Measurements from ENCODE around the gene ALK.

The ALK gene

DNA sequence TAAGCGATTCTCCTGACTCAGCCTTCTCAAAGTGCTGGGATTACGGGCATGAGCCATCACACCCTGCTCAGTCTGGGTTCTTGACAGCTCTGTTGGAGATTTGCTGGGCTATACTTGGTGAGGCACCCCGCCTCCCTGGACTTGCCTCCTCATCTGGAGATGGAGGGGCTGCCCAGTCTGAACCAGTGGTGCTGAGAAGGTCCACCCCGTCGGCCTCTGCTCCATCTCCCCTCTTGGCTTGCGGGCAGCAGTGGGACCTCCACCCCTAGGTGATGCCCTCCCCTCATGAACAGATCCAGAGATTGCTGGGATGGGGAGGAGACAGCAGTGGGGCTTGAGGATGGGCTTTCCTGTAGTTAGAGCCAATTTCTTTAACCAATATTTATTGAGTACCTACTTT, 685.3 kb downstream of the ALK start:
- TF ChIP-seq CTCF (IDR thresholded peaks at IDR 0.05; ENCODE audit: low read length) (no peak), EZH2phosphoT487 (IDR thresholded peaks at IDR 0.05; ENCODE audit: low read length) (no peak), EZH2 (optimal IDR thresholded peaks at IDR 0.05; ENCODE audit: low read depth, low read length) (no peak)
- DNase-seq, result no peak

GRCh38 chr2:29235411-29235810, 686.0 kb downstream of the ALK start:
- no peak for DNase-seq
- no peaks in the 10 kb centered on the region for H3K9me3 ChIP-seq (replicated peaks; ENCODE audit: insufficient read depth, low read length)
- H3K79me2 ChIP-seq (ENCODE audit: low read length), result no peaks in the 10 kb centered on the region
- no peaks in the 10 kb centered on the region for H3F3A ChIP-seq (ENCODE audit: insufficient read depth, low read length)
- no peaks in the 10 kb centered on the region for H3K4me1 ChIP-seq (ENCODE audit: low read length)
- H3K27me3 ChIP-seq (replicated peaks; ENCODE audit: insufficient read depth, low read length), result no peaks in the 10 kb centered on the region
- no peak overlapping the region for H3K9ac ChIP-seq (ENCODE audit: low read length)
- no peak overlapping the region for H3K4me2 ChIP-seq (ENCODE audit: low read depth, low read length)
- no peak overlapping the region for H3K27ac ChIP-seq (ENCODE audit: low read length)
- H3K4me3 ChIP-seq (ENCODE audit: low read length), result no peak overlapping the region
- H2AFZ ChIP-seq (ENCODE audit: low read length), result no peak overlapping the region
- H4K20me1 ChIP-seq (ENCODE audit: insufficient read depth, low read length), result no peaks in the 10 kb centered on the region
- TF ChIP-seq EZH2 (optimal IDR thresholded peaks at IDR 0.05; ENCODE audit: low read depth, low read length) (no peak), EZH2phosphoT487 (IDR thresholded peaks at IDR 0.05; ENCODE audit: low read length) (no peak), CTCF (IDR thresholded peaks at IDR 0.05; ENCODE audit: low read length) (no peak)
- no peaks in the 10 kb centered on the region for H3K36me3 ChIP-seq (replicated peaks; ENCODE audit: insufficient read depth, low read length)
- H3K9me2 ChIP-seq (replicated peaks; ENCODE audit: insufficient read depth, low read length), result no peaks in the 10 kb centered on the region

More for the DNA sequence above, 685.3 kb downstream of the ALK start:
- H2AFZ ChIP-seq (ENCODE audit: low read length), result no peak overlapping the region
- no peaks in the 10 kb centered on the region for H3K4me1 ChIP-seq (ENCODE audit: low read length)
- H3K27ac ChIP-seq (ENCODE audit: low read length), result no peak overlapping the region
- no peaks in the 10 kb centered on the region for H3K27me3 ChIP-seq (replicated peaks; ENCODE audit: insufficient read depth, low read length)
- no peak overlapping the region for H3K4me3 ChIP-seq (ENCODE audit: low read length)
- H3K9ac ChIP-seq (ENCODE audit: low read length), result no peak overlapping the region
- H4K20me1 ChIP-seq (ENCODE audit: insufficient read depth, low read length), result no peaks in the 10 kb centered on the region
- no peak overlapping the region for H3K4me2 ChIP-seq (ENCODE audit: low read depth, low read length)
- H3K36me3 ChIP-seq (replicated peaks; ENCODE audit: insufficient read depth, low read length), result no peaks in the 10 kb centered on the region
- no peaks in the 10 kb centered on the region for H3K79me2 ChIP-seq (ENCODE audit: low read length)
- H3F3A ChIP-seq (ENCODE audit: insufficient read depth, low read length), result no peaks in the 10 kb centered on the region
- H3K9me2 ChIP-seq (replicated peaks; ENCODE audit: insufficient read depth, low read length), result no peaks in the 10 kb centered on the region
- H3K9me3 ChIP-seq (replicated peaks; ENCODE audit: insufficient read depth, low read length), result no peaks in the 10 kb centered on the region

DNA sequence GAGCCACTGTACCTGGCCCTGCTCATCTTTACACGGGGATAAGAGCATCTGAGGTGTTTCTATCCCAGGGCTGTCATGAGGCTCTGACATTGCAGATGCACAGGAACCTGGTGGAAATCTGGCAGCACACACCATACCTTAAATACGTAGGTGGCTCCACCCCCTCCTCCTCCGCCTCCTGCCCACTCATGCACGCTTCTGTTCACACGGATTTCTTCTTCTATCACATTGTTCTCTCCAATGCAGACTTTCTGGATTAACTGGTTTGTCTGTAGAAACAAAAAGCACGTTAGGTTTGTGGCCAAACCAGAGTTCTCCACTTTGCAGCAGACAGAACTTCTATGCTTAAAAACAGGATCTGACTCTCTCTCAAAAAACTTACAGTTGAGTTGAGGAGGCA, 688.0 kb downstream of the ALK start:
- no peak for DNase-seq

More for the DNA sequence above, 688.0 kb downstream of the ALK start:
- Histone ChIP-seq H3K4me3 (ENCODE audit: low read length) (no peak overlapping the region), H3K9ac (ENCODE audit: low read length) (no peak overlapping the region), H3K36me3 (replicated peaks; ENCODE audit: insufficient read depth, low read length) (no peaks in the 10 kb centered on the region), H3K79me2 (ENCODE audit: low read length) (no peaks in the 10 kb centered on the region), H3K9me2 (replicated peaks; ENCODE audit: insufficient read depth, low read length) (no peaks in the 10 kb centered on the region), H3K27me3 (replicated peaks; ENCODE audit: insufficient read depth, low read length) (no peaks in the 10 kb centered on the region; the same call in 1 of the 2 replicates), H3K4me1 (ENCODE audit: low read length) (no peaks in the 10 kb centered on the region), H2AFZ (ENCODE audit: low read length) (no peak overlapping the region), H3K27ac (ENCODE audit: low read length) (no peak overlapping the region), H3K9me3 (replicated peaks; ENCODE audit: insufficient read depth, low read length) (no peaks in the 10 kb centered on the region), H3F3A (ENCODE audit: insufficient read depth, low read length) (no peaks in the 10 kb centered on the region), H3K4me2 (ENCODE audit: low read depth, low read length) (no peak overlapping the region), H4K20me1 (ENCODE audit: insufficient read depth, low read length) (no peaks in the 10 kb centered on the region)
- TF ChIP-seq CTCF (IDR thresholded peaks at IDR 0.05; ENCODE audit: low read length), result no peak
- TF ChIP-seq EZH2 (optimal IDR thresholded peaks at IDR 0.05; ENCODE audit: low read depth, low read length), result no peak
- TF ChIP-seq EZH2phosphoT487 (IDR thresholded peaks at IDR 0.05; ENCODE audit: low read length), result no peak
